Fibroblast of skin of left biceps (primary cell): ENCODE measurements around the gene EIF2D.
"Not testable (repeated sequence)": the region's sequence is repeated elsewhere in the genome, so short reads cannot be mapped to it uniquely, and the experiment has no call there.

ENCODE experiments used
- DNase-seq, 2 experiments: peaks; one replicate each; pipeline ENCODE4 v3.0.0-alpha.2; 2013; ENCODE audit warnings: low read depth in 2 of 2

The EIF2D gene

GRCh38 chr1:206587904-206588303 lies 24.4 kb downstream of the EIF2D start:
- no peak for DNase-seq

GRCh38 chr1:206586501-206587445 lies 25.5 kb downstream of the EIF2D start:
- DNase-seq, result no peak

- DNase-seq, result no peak
Measured at GRCh38 chr1:206584683-206585082, 27.6 kb downstream of the EIF2D start.

- peak in 1 of 2 experiments; percentile 17 for DNase-seq
Measured at GRCh38 chr1:206583707-206584648, 28.3 kb downstream of the EIF2D start.

GRCh38 chr1:206582971-206583706 lies 29.1 kb downstream of the EIF2D start:
- no peak for DNase-seq

- no peak for DNase-seq
Measured at GRCh38 chr1:206582537-206582936, 29.7 kb downstream of the EIF2D start.

GRCh38 chr1:206581571-206581981 lies 30.7 kb downstream of the EIF2D start:
- DNase-seq, result no peak

GRCh38 chr1:206581114-206581497 lies 31.2 kb downstream of the EIF2D start:
- not testable (repeated sequence) for DNase-seq

GRCh38 chr1:206580438-206581113 lies 31.7 kb downstream of the EIF2D start:
- DNase-seq, result no peak

- no peak for DNase-seq
Measured at GRCh38 chr1:206579747-206580437, 32.4 kb downstream of the EIF2D start.

GRCh38 chr1:206578978-206579374 lies 33.3 kb downstream of the EIF2D start:
- DNase-seq, result no peak

- DNase-seq, result no peak
Measured at GRCh38 chr1:206578068-206578977, 33.9 kb downstream of the EIF2D start.

GRCh38 chr1:206577626-206578025 lies 34.6 kb downstream of the EIF2D start:
- DNase-seq, result no peak

- DNase-seq, result no peak
Measured at GRCh38 chr1:206575894-206576737, 36.1 kb downstream of the EIF2D start.

- peak; percentile 46 to 49 for DNase-seq
Measured at GRCh38 chr1:206575165-206575893, 36.9 kb downstream of the EIF2D start.

GRCh38 chr1:206573762-206574161 lies 38.5 kb downstream of the EIF2D start:
- DNase-seq, result no peak

GRCh38 chr1:206573319-206573718 lies 38.9 kb downstream of the EIF2D start:
- DNase-seq, result no peak

- no peak for DNase-seq
Measured at GRCh38 chr1:206572835-206573234, 39.4 kb downstream of the EIF2D start.
